Keratinocyte (primary cell): ENCODE measurements around the gene KLHDC8B.

Experiments
- CTCF ChIP-seq, 3 experiments: IDR thresholded peaks in 1 of 3; conservative IDR thresholded peaks in 1 of 3; optimal IDR thresholded peaks in 1 of 3; 2 replicates in 2 of 3; 3 replicates in 1 of 3; pipeline versions ENCODE3 to v1.5.1; 2011; ENCODE audit warnings: low read length in 3 of 3, mild to moderate bottlenecking in 3 of 3, moderate library complexity in 2 of 3, control low read depth in 1 of 3, inconsistent platforms in 1 of 3; ENCODE audit not compliant: insufficient read depth in 2 of 3; ENCODE audit errors: extremely low read depth in 1 of 3
- EZH2 ChIP-seq: IDR thresholded peaks from one replicate; pipeline ENCODE4 v1.6.1; 2012; ENCODE audit warnings: inconsistent platforms, mild to moderate bottlenecking, low read length, moderate library complexity

- TF ChIP-seq CTCF (optimal IDR thresholded peaks at IDR 0.05 in 1 of 3, IDR thresholded peaks at IDR 0.05 in 1 of 3, conservative IDR thresholded peaks at IDR 0.05 in 1 of 3; ENCODE audit: extremely low read depth in 1 of 3, insufficient read depth in 2 of 3, low read length in 3 of 3) (no peak), EZH2 (no peak)
Observed at GRCh38 chr3:49163609-49164008, 7.8 kb upstream of the KLHDC8B start.
